ENCODE data around the gene CA6.

DNA sequence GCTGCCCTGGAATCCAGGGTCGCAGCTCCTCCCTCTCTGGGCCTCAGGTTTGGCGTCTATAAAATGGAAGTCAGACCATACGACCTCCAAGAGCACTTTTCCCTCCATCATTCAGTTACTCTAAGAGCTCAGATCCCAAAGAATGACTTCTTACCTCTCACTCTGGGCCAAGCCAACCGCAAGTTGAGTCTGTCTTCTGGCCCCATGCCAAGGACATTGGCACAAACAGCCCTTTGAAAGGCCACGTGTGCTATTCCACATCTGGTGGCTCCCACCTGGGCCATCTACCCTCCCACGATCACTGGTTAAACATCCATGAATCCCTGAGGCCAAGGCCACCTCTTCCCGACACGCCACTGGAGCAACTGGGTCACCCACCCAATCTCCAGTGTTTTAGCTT, 68.2 kb downstream of the CA6 start:
- TF ChIP-seq, protein P1, sequence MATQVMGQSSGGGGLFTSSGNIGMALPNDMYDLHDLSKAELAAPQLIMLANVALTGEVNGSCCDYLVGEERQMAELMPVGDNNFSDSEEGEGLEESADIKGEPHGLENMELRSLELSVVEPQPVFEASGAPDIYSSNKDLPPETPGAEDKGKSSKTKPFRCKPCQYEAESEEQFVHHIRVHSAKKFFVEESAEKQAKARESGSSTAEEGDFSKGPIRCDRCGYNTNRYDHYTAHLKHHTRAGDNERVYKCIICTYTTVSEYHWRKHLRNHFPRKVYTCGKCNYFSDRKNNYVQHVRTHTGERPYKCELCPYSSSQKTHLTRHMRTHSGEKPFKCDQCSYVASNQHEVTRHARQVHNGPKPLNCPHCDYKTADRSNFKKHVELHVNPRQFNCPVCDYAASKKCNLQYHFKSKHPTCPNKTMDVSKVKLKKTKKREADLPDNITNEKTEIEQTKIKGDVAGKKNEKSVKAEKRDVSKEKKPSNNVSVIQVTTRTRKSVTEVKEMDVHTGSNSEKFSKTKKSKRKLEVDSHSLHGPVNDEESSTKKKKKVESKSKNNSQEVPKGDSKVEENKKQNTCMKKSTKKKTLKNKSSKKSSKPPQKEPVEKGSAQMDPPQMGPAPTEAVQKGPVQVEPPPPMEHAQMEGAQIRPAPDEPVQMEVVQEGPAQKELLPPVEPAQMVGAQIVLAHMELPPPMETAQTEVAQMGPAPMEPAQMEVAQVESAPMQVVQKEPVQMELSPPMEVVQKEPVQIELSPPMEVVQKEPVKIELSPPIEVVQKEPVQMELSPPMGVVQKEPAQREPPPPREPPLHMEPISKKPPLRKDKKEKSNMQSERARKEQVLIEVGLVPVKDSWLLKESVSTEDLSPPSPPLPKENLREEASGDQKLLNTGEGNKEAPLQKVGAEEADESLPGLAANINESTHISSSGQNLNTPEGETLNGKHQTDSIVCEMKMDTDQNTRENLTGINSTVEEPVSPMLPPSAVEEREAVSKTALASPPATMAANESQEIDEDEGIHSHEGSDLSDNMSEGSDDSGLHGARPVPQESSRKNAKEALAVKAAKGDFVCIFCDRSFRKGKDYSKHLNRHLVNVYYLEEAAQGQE (IDR thresholded peaks at IDR 0.05; ENCODE audit: insufficient read depth in 1 of 2, low read depth in 2 of 2, low read length in 1 of 2), result no peak
- TF ChIP-seq TCF7L2 (IDR thresholded peaks at IDR 0.05; ENCODE audit: low read depth, low read length), result no peak
- TF ChIP-seq, protein P2, sequence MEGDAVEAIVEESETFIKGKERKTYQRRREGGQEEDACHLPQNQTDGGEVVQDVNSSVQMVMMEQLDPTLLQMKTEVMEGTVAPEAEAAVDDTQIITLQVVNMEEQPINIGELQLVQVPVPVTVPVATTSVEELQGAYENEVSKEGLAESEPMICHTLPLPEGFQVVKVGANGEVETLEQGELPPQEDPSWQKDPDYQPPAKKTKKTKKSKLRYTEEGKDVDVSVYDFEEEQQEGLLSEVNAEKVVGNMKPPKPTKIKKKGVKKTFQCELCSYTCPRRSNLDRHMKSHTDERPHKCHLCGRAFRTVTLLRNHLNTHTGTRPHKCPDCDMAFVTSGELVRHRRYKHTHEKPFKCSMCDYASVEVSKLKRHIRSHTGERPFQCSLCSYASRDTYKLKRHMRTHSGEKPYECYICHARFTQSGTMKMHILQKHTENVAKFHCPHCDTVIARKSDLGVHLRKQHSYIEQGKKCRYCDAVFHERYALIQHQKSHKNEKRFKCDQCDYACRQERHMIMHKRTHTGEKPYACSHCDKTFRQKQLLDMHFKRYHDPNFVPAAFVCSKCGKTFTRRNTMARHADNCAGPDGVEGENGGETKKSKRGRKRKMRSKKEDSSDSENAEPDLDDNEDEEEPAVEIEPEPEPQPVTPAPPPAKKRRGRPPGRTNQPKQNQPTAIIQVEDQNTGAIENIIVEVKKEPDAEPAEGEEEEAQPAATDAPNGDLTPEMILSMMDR (IDR thresholded peaks at IDR 0.05), result no peak
- TF ChIP-seq POLR2AphosphoS5 (IDR thresholded peaks at IDR 0.05; ENCODE audit: low read depth, low read length), result no peak
